ENCODE results near the gene SPAG16.

The SPAG16 gene

DNA sequence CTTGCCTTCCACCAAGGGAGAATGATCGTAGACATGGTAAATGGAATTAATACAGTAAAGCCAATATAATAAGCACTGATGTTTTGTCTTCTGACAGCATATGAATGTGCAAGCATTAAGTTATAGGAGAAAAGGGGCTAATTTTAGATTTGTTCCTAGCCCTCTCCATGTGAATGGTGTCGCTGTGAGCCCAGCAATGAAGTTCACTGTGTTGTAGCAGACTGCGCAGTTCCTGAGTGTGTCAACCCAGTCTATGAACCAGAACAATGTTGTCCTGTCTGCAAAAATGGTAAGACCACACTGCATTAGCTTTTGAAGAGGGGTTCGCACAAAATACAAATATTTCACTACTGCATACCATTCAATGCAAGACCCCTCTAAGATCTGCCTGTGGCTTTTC lies 1152.2 kb downstream of the SPAG16 start:
- no peak for DNase-seq

DNA sequence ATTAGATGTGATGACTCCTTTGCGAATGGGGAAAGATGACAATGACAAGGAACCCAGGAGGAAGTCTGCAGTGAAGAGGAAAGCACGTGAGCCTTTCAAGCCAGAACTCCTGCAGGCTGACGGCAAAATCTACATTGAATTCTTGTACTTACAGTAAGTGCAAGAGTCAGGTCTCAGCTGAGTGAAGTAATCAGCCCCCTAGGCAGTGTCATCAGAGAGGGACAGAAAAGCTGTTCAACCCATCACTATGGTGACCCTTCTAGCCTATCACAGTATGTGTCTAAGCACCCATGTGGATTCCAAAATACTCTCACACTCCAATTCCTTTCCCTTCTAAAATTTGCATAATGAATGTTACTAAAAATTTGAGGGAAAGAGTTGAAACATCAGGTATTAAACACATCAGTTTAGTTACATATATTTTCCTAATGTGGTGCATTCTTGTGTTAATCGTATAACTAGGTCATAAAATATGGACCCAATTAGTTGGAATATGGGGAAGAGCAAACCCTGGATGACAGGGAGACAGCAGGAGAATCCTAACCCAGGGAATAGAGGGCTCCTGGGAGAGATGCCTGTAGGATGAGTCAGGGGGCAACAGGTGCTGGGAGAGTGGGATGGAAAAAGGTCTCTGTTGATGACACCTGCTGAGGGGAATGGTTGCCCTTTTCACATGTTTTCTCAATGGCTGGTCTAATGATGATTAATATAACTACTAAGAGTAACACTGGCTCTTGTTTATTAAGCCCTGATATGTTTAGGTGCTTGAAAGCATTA lies 1166.0 kb downstream of the SPAG16 start:
- no peak for DNase-seq

DNA sequence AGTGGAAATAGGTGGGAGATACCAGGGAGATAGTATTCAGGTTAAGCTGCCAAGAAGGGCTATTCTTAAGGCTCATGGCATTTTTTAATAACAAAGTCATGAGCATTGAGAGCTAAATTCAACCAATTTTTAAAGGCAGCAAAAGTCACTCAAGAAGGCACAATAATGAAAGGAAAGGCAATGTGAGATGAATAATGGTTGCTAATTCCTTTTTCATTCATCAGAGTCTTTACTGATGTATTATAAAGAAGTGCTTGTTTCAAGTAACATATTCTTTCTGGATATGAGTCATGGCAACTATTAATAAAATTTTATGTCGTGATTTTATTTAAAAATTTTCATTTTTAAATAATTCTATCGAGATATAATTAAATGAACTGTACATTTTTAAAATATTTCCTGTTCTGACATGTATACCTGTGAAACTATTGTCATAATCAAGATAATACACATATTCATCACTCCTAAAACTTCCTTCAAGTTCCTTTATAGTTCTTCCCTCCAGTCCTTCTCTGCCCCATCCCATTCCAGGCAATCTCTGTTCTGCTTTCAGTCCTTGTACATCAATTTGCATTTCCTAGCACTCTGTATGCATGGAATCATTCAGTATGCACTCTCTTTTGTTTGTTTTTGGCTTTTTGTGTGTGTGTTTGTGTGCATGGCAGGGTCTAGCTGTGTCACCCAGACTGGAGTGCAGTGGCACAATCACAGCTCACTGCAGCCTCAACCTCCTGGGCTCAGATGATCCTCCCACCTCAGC lies 1167.4 kb downstream of the SPAG16 start:
- no peak for DNase-seq
